Superior temporal gyrus (tissue), 1 donor: ENCODE results near the gene SYNGR1.
A peak's percentile ranks its signal among the peaks of the same experiment; 100 is the strongest.

Experiments used
- DNase-seq: peaks from one replicate; pipeline ENCODE4 v3.0.0-alpha.2; 2016; ENCODE audit errors: extremely low spot score

Gene SYNGR1

GRCh38 chr22:39349967-39350726 lies at the start of gene SYNGR1:
TSS of gene SYNGR1 (plus strand) at chr22:39349991. CDS start at chr22:39350011, 20 bp downstream.
- no peak for DNase-seq

- peak; percentile 17 for DNase-seq
Measured at GRCh38 chr22:39300186-39300830, 49.5 kb upstream of the SYNGR1 start.

- no peak for DNase-seq
Measured at GRCh38 chr22:39301108-39301507, 48.7 kb upstream of the SYNGR1 start.

GRCh38 chr22:39301926-39302325 lies 47.9 kb upstream of the SYNGR1 start:
- no peak for DNase-seq

GRCh38 chr22:39302431-39302960 lies 47.3 kb upstream of the SYNGR1 start:
- DNase-seq: no peak

GRCh38 chr22:39303358-39303757 lies 46.4 kb upstream of the SYNGR1 start:
- DNase-seq: no peak

GRCh38 chr22:39303892-39304671 lies 45.7 kb upstream of the SYNGR1 start:
- no peak for DNase-seq

- peak; percentile 23 for DNase-seq
Measured at GRCh38 chr22:39306456-39307361, 43.1 kb upstream of the SYNGR1 start.

- DNase-seq: no peak
Measured at GRCh38 chr22:39308614-39309363, 41.0 kb upstream of the SYNGR1 start.

GRCh38 chr22:39309364-39309861 lies 40.4 kb upstream of the SYNGR1 start:
- no peak for DNase-seq

GRCh38 chr22:39309881-39310714 lies 39.7 kb upstream of the SYNGR1 start:
- DNase-seq: no peak

- DNase-seq: no peak
Measured at GRCh38 chr22:39311592-39312400, 38.0 kb upstream of the SYNGR1 start.

GRCh38 chr22:39312410-39312809 lies 37.4 kb upstream of the SYNGR1 start:
- DNase-seq: no peak

- DNase-seq: no peak
Measured at GRCh38 chr22:39313258-39314001, 36.4 kb upstream of the SYNGR1 start.

GRCh38 chr22:39314251-39314971 lies 35.4 kb upstream of the SYNGR1 start:
- no peak for DNase-seq

- no peak for DNase-seq
Measured at GRCh38 chr22:39315389-39315788, 34.4 kb upstream of the SYNGR1 start.

GRCh38 chr22:39316440-39317083 lies 33.2 kb upstream of the SYNGR1 start:
- DNase-seq: peak; percentile 89
